HG03521 (cell line): ENCODE measurements around the gene RALY.

Experiments
- ATAC-seq: cut with Tn5 transposase; IDR thresholded peaks from one replicate; pipeline ENCODE4 v1.9.1; 2021; ENCODE audit warnings: mild to moderate bottlenecking, moderate library complexity; ENCODE audit not compliant: unreplicated experiment

RALY gene

GRCh38 chr20:34045930-34046725, 52.4 kb downstream of the RALY start:
- no peak for ATAC-seq

GRCh38 chr20:34047010-34047687, 53.4 kb downstream of the RALY start:
- ATAC-seq = no peak

GRCh38 chr20:34047917-34048316, 54.2 kb downstream of the RALY start:
- ATAC-seq = no peak

GRCh38 chr20:34049389-34049788, 55.7 kb downstream of the RALY start:
- ATAC-seq = no peak

GRCh38 chr20:34049897-34050695, 56.4 kb downstream of the RALY start:
- no peak for ATAC-seq

- ATAC-seq = no peak
Observed at GRCh38 chr20:34052414-34052813, 58.7 kb downstream of the RALY start.

- ATAC-seq = no peak
Observed at GRCh38 chr20:34055290-34055689, 61.6 kb downstream of the RALY start.

GRCh38 chr20:34058831-34059230, 65.1 kb downstream of the RALY start:
- no peak for ATAC-seq

- ATAC-seq = no peak
Observed at GRCh38 chr20:34060970-34061369, 67.3 kb downstream of the RALY start.

GRCh38 chr20:34061695-34062094, 68.0 kb downstream of the RALY start:
- no peak for ATAC-seq

GRCh38 chr20:34062570-34063482, 69.1 kb downstream of the RALY start:
- ATAC-seq = no peak

GRCh38 chr20:34064286-34064685, 70.6 kb downstream of the RALY start:
- ATAC-seq = no peak

- ATAC-seq = no peak
Observed at GRCh38 chr20:34065260-34065659, 71.5 kb downstream of the RALY start.

GRCh38 chr20:34066476-34067090, 72.9 kb downstream of the RALY start:
- ATAC-seq = no peak

- ATAC-seq = no peak
Observed at GRCh38 chr20:34068001-34068400, 74.3 kb downstream of the RALY start.

- peak; percentile 51 for ATAC-seq
Observed at GRCh38 chr20:34069341-34070078, 75.8 kb downstream of the RALY start.

GRCh38 chr20:34070079-34070439, 76.3 kb downstream of the RALY start:
- ATAC-seq = no peak

GRCh38 chr20:34070859-34071258, 77.1 kb downstream of the RALY start:
- ATAC-seq = no peak

GRCh38 chr20:34072076-34072475, 78.4 kb downstream of the RALY start:
- ATAC-seq = no peak

GRCh38 chr20:34072778-34073177, 79.1 kb downstream of the RALY start:
- ATAC-seq = no peak
